HG03045 (cell line): Measurements from ENCODE around the gene ARL8A.
"Not testable (repeated sequence)": the region's sequence is repeated elsewhere in the genome, so short reads cannot be mapped to it uniquely, and the experiment has no call there.

Experiments used
- ATAC-seq: cut with Tn5 transposase; IDR thresholded peaks from one replicate; pipeline ENCODE4 v1.9.1; 2021; ENCODE audit warnings: mild to moderate bottlenecking, moderate library complexity; ENCODE audit not compliant: unreplicated experiment

The ARL8A gene

GRCh38 chr1:202144402-202145067 lies at the start of gene ARL8A:
Gene ARL8A, minus strand, starts transcription at chr1:202144737. Its CDS starts 165 bp downstream, at chr1:202144572.
- peak; percentile 67 for ATAC-seq

DNA sequence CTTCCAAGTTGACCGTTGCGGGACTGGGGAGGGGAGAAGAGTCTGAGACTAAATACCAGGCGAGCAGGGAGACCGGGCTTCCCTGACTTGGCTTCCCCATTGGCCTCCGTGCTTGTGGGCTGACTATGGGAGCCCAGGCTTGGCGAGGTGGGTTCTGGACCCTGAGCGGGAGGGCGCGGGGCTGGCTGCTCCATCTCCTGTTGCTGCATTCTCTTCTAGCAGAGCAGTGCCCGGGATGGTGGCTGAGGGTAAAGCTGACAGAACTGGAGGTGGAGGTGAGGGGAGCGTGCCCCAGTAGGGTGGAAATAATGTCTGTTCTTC lies 49.8 kb upstream of the ARL8A start:
- ATAC-seq = no peak

- no peak for ATAC-seq
Measured at GRCh38 chr1:202193614-202194327, 49.2 kb upstream of the ARL8A start, which contains the start of gene LGR6. Gene LGR6, plus strand, starts transcription at chr1:202193799. Its CDS starts 191 bp downstream, at chr1:202193990.

- ATAC-seq = no peak
Measured at GRCh38 chr1:202192770-202193613, 48.5 kb upstream of the ARL8A start.

- not testable (repeated sequence) for ATAC-seq
Measured at GRCh38 chr1:202191391-202191790, 46.9 kb upstream of the ARL8A start.

DNA sequence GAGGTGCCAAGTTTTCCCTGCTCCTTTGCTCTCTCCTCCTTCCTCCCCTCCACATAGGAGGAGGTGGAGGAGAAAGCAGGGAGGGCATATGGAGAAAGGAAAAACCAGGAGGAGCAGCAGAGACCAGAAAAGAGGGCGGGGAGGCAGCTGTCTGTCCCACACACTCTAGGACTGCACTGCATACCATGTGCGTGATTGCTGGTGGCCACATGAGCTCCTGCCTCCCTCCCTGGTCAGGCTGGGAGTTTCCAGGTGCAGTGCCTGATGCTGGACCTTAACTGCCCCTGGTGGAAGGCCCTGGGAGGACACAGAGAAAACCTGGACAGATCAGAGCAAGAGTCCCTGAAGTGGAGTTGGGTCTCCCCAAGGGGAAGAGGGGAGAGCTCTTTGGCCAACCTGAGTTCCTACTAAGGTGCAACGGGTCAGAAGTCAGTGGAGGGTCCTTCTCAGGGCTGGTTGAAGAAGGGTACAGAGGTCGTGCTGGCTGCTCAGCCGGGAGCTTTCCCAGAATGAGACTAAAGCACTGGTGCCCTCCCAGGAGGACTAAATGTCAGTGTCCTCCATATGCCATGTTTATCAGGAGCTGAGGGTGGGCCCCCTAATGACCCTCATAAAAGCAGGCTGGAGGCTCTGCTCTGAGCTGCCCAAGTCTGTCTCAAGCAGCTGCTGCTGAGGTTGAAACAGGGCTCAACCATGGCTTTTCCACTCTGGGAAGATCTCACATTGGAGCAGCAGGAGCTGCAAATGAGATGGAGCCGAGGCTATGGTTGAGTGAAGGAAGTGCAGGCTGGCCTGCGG lies 45.6 kb upstream of the ARL8A start:
- ATAC-seq = no peak

DNA sequence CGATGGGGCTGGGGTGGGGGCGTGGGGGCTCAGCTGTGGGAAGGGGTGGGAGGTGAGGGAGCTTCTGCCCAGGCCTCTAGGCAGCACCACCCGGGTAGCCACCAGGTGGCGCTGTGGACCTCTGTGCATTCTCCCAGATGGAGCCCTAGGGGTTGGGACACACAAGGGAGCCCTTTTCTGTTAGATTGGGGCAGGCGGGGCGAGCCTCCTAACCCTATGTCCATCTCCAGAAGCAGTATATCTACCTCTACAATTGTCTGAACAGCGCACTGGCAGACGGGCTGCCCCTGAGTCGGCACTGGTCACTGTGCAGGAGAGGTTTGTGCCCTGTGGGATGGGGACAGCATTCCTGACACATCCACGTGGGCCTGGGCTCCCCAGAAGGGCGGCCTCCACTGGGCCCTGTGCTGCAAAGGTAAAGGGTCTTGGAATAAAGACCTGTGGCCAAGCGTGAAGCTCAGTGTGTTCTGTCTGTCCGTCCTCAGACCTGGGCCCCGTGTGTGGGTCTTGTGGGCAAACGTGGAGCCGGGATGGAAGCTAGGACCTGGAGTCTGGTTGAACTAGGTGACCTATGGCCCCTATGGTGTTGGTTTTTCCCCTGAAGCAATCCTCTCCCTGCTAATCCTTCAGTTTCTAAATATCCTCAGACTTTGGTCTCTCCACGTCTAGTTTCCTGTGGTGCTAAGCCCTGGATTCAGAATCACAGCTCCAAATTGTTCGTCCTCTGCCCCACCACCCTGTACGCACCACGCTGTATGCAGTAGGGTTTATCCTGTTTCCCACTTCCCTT lies 44.7 kb upstream of the ARL8A start:
- no peak for ATAC-seq

DNA sequence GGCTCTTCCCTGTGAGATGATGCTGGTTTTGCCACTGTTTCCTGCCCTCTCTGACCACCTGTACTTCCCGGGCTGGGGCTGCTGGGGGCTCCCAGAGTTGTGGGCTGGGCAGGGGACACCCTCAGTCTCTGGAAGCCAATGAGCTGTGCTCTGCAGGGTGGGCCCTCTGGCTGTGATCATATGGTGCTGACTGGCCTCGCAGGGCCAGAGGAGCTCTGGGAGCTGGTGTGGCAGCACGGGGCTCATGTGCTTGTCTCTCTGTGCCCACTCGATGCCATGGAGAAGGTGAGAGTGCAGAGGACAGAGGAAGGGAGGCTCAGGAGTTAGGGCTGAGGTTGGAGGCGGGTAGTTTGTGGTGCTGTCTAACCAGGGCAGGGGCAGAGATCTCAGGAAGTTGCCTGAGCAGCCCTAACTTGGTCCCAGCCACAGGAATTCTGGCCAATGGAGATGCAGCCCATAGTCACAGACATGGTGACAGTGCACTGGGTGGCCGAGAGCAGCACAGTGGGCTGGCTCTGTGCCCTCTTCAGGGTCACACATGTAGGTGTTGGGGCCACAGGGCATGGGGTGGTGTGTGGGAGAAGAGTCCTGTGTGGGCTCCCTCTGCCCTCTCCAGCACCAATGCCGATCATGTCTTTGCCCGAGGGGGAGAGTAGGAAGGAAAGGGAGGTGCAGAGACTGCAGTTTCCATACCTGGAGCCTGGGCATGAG lies 43.3 kb upstream of the ARL8A start:
- ATAC-seq = no peak

DNA sequence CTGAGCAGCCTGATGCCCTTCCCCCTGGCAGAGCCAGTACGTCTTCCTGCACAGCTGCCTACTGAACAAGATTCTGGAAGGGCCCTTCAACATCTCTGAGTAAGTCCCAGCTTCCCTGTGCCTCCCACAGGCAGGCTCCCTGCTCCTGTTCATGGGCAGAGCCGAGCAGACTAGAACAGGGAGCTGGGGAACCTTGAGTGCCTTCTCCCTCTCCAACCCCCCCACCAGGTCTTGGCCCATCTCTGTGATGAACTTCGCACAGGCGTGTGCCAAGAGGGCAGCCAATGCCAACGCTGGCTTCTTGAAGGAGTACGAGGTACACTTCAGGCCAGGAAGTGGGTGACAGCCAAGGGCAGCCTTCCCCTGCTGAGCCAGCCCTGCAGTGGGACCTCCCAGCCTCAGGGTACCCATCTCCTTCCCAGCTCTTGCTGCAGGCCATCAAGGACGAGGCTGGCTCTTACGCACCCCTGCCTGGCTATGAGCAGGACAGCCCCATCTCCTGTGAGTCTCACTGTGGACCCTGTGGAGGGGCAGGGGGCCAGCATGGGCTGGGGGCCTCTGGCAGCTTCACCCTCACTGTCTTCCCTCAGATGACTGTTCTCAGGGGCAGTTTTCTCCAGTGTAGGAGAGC lies 42.6 kb upstream of the ARL8A start:
- no peak for ATAC-seq

DNA sequence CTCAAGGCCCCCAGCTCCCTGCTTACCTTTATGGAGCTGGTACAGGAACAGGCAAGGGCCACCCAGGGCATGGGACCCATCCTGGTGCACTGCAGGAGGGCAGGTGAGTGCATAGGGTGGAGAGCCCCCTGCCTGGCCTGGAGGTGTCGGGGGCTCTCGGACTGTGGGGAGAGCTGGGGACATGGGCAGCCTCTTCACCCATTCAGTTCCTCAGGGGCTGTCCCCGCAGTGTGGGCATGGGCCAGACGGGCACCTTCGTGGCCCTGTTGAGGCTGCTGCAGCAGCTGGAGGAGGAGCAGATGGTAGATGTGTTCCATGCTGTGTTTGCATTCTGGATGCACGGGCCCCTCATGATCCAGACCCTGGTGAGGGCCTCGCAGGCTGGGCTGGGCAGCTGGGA lies 41.8 kb upstream of the ARL8A start:
- no peak for ATAC-seq

GRCh38 chr1:202184750-202185460 lies 40.4 kb upstream of the ARL8A start:
- ATAC-seq = no peak

DNA sequence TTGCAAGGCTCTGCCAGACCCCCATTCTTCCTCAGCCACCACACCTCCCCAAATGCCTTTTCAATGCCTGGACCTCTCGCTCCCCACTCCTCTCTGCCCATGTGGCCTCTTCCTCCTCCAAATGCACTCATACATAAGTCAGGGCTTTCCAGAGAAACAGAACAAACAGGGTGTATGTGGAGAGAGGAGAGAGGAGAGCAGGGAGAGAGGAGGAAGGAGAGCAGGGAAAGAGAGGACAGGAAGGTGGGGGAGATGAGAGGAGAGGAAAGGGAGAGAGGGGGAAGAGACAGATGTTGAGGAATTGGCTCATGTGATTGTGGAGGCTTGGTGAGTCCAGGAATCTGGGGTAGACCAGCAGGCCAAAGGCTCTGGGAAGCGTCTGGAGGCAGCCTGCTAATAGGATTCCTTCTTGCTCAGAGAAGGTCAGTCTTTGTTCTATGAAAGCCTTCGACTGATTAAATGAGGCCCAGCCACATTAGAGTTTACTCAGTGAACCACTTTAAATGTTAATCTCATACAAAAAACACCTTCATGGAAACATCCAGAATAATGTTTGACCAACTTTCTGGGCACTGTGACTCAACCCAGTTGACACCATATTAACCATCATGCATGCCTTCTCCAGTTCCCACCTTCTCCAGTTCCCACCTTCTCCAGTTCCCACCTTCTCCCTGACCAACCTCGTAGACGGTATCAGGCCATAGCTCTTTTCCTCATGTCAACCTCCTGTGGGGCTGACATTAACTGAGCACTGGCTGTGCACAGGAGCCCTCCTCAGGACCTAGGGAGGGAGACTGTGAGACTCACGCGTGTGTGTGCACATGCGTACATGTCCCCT lies 37.7 kb upstream of the ARL8A start:
- ATAC-seq = no peak

- no peak for ATAC-seq
Measured at GRCh38 chr1:202181586-202181985, 37.0 kb upstream of the ARL8A start.

- ATAC-seq = not testable (repeated sequence)
Measured at GRCh38 chr1:202180751-202181139, 36.2 kb upstream of the ARL8A start.

GRCh38 chr1:202179828-202180750 lies 35.6 kb upstream of the ARL8A start:
- ATAC-seq = no peak
